ENCODE measurements around the gene HAUS7.

- no peak for TF ChIP-seq BHLHE40 (IDR thresholded peaks at IDR 0.05; ENCODE audit: borderline replicate concordance)
- no peak for TF ChIP-seq SUZ12 (IDR thresholded peaks at IDR 0.05)
- TF ChIP-seq TARDBP (IDR thresholded peaks at IDR 0.05): no peak
- no peak for TF ChIP-seq L3MBTL2 (conservative IDR thresholded peaks at IDR 0.05)
- TF ChIP-seq PKNOX1 (IDR thresholded peaks at IDR 0.05): no peak
- no peak for TF ChIP-seq FOXM1 (IDR thresholded peaks at IDR 0.05; ENCODE audit: borderline replicate concordance)
- TF ChIP-seq SP1 (IDR thresholded peaks at IDR 0.05): no peak
- no peak for TF ChIP-seq HDGF (IDR thresholded peaks at IDR 0.05; ENCODE audit: borderline replicate concordance)
These were observed 21.1 kb upstream of the HAUS7 start for GRCh38 chrX:153491351-153491914.

Data from HEK293T (cell line).